ENCODE results near the gene DOK4.

Gene DOK4

GRCh38 chr16:57519796-57520360 is 33.6 kb upstream of the DOK4 start:
- no peak overlapping the region for H3K27ac ChIP-seq
- TF ChIP-seq CTCF (conservative IDR thresholded peaks at IDR 0.05; ENCODE audit: low read depth), result peak; percentile 96
- CTCF ChIA-PET, result interaction anchor here (0.5 to 2.5 kb wide), 22 partner anchors 8 to 425 kb away, joined by 3 to 12 read pairs (median 4); partner anchors contain the start of genes CIAPIN1, COQ9, DOK4 and POLR2C
- DNase-seq (ENCODE audit: low spot score), result peak; percentile 78
- POLR2A ChIA-PET (ENCODE audit: low non-redundant PET), result interaction anchor here (0.7 kb wide), 1 partner anchor 58 kb away, joined by 3 read pairs; the partner anchor contains the start of gene POLR2C

- ChIA-PET POLR2A (ENCODE audit: low non-redundant PET) (interaction anchor here (0.6 kb wide), 1 partner anchor 71 kb away, joined by 3 read pairs; the partner anchor contains the start of genes CIAPIN1 and COQ9), CTCF (interaction anchor here (1.1 to 2.5 kb wide), 8 partner anchors 8 to 101 kb away, joined by 3 to 12 read pairs (median 8); partner anchors contain the start of genes CIAPIN1, COQ9, DOK4 and POLR2C)
- DNase-seq (ENCODE audit: low spot score), result no peak
- no peak for TF ChIP-seq CTCF (conservative IDR thresholded peaks at IDR 0.05; ENCODE audit: low read depth)
- no peak overlapping the region for H3K27ac ChIP-seq
Observed at GRCh38 chr16:57518922-57519321, 32.6 kb upstream of the DOK4 start.

GRCh38 chr16:57518520-57518919 is 32.2 kb upstream of the DOK4 start:
- DNase-seq (ENCODE audit: low spot score), result no peak
- ChIA-PET CTCF (interaction anchor here (0.9 to 2.5 kb wide), 7 partner anchors 12 to 101 kb away, joined by 3 to 12 read pairs (median 9); partner anchors contain the start of genes CIAPIN1, COQ9, DOK4 and POLR2C), POLR2A (ENCODE audit: low non-redundant PET) (interaction anchor here (0.6 kb wide), 1 partner anchor 71 kb away, joined by 3 read pairs; the partner anchor contains the start of genes CIAPIN1 and COQ9)
- TF ChIP-seq CTCF (conservative IDR thresholded peaks at IDR 0.05; ENCODE audit: low read depth), result no peak
- H3K27ac ChIP-seq, result no peak overlapping the region

GRCh38 chr16:57517397-57518367 is 31.4 kb upstream of the DOK4 start:
- CTCF ChIA-PET, result interaction anchor here (0.5 to 2.5 kb wide), 5 partner anchors 56 to 449 kb away, joined by 3 to 12 read pairs (median 4); no protein-coding TSS in a partner anchor
- TF ChIP-seq CTCF (conservative IDR thresholded peaks at IDR 0.05; ENCODE audit: low read depth), result no peak
- no peak for DNase-seq (ENCODE audit: low spot score)
- no peak overlapping the region for H3K27ac ChIP-seq
- POLR2A ChIA-PET (ENCODE audit: low non-redundant PET), result no interaction called here

GRCh38 chr16:57516773-57517172 is 30.5 kb upstream of the DOK4 start:
- no peak for DNase-seq (ENCODE audit: low spot score)
- TF ChIP-seq CTCF (conservative IDR thresholded peaks at IDR 0.05; ENCODE audit: low read depth), result no peak
- POLR2A ChIA-PET (ENCODE audit: low non-redundant PET), result no interaction called here
- CTCF ChIA-PET, result interaction anchor here (1.1 to 1.4 kb wide), 3 partner anchors 11 to 433 kb away, joined by 3 to 4 read pairs (median 3); no protein-coding TSS in a partner anchor
- no peak overlapping the region for H3K27ac ChIP-seq

- POLR2A ChIA-PET (ENCODE audit: low non-redundant PET), result no interaction called here
- H3K27ac ChIP-seq, result no peak overlapping the region
- TF ChIP-seq CTCF (conservative IDR thresholded peaks at IDR 0.05; ENCODE audit: low read depth), result no peak
- no peak for DNase-seq (ENCODE audit: low spot score)
- CTCF ChIA-PET, result interaction anchor here (1.1 to 1.4 kb wide), 3 partner anchors 12 to 432 kb away, joined by 3 to 4 read pairs (median 3); no protein-coding TSS in a partner anchor
Observed at GRCh38 chr16:57516176-57516725, 30.0 kb upstream of the DOK4 start.
